ENCODE data around the gene DDX54.

GRCh38 chr12:113172185-113172584 is 13.1 kb downstream of the DDX54 start:
- TF ChIP-seq CTCF (IDR thresholded peaks at IDR 0.05) (no peak), POLR2AphosphoS5 (IDR thresholded peaks at IDR 0.05) (no peak), EP300 (IDR thresholded peaks at IDR 0.05) (no peak)

Measured in suprapubic skin (tissue), 4 donors.